ENCODE results near the gene PLAGL2.

- TF ChIP-seq, protein P1, sequence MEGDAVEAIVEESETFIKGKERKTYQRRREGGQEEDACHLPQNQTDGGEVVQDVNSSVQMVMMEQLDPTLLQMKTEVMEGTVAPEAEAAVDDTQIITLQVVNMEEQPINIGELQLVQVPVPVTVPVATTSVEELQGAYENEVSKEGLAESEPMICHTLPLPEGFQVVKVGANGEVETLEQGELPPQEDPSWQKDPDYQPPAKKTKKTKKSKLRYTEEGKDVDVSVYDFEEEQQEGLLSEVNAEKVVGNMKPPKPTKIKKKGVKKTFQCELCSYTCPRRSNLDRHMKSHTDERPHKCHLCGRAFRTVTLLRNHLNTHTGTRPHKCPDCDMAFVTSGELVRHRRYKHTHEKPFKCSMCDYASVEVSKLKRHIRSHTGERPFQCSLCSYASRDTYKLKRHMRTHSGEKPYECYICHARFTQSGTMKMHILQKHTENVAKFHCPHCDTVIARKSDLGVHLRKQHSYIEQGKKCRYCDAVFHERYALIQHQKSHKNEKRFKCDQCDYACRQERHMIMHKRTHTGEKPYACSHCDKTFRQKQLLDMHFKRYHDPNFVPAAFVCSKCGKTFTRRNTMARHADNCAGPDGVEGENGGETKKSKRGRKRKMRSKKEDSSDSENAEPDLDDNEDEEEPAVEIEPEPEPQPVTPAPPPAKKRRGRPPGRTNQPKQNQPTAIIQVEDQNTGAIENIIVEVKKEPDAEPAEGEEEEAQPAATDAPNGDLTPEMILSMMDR (conservative IDR thresholded peaks at IDR 0.05; ENCODE audit: low read length): no peak
- no peak for TF ChIP-seq EZH2phosphoT487 (IDR thresholded peaks at IDR 0.05; ENCODE audit: borderline replicate concordance)
Observed at GRCh38 chr20:32184961-32185603, 22.5 kb downstream of the PLAGL2 start.
